H9 (cell line): ENCODE results near the gene EFCAB5. TPM values are rescaled to one million over a fixed set of nuclear protein-coding genes. Genes with fewer than 3 reads are reported as not detected.
A peak's percentile ranks its signal among the peaks of the same experiment; 100 is the strongest.
"Not testable (repeated sequence)": the region's sequence is repeated elsewhere in the genome, so short reads cannot be mapped to it uniquely, and the experiment has no call there.

Experiments
- DNase-seq: peaks from one replicate; pipeline ENCODE4 v3.0.0-alpha.2; 2017
- H2AFZ ChIP-seq: one replicate; pipeline ENCODE4 v1.6.1; 2013; ENCODE audit warnings: mild to moderate bottlenecking, low read length, control low read depth, moderate library complexity
- H2AK5ac ChIP-seq: 2 replicates; pipeline ENCODE4 v1.6.1; 2013; ENCODE audit warnings: low read length, control low read depth, mixed read lengths; ENCODE audit not compliant: insufficient read length
- H2BK120ac ChIP-seq: one replicate; pipeline ENCODE4 v1.6.1; 2013; ENCODE audit warnings: low read depth, mild to moderate bottlenecking, low read length, control low read depth, inconsistent platforms; ENCODE audit not compliant: poor library complexity, severe bottlenecking
- H2BK12ac ChIP-seq: 2 replicates; pipeline ENCODE4 v1.6.1; 2013; ENCODE audit warnings: low read length, control low read depth, mixed read lengths, low read depth; ENCODE audit not compliant: insufficient read length
- H2BK15ac ChIP-seq: 2 replicates; pipeline ENCODE4 v1.6.1; 2013; ENCODE audit warnings: low read depth, low read length, control low read depth
- H2BK20ac ChIP-seq: one replicate; pipeline ENCODE4 v1.6.1; 2013; ENCODE audit warnings: low read depth, mild to moderate bottlenecking, low read length, control low read depth, inconsistent platforms; ENCODE audit not compliant: poor library complexity, severe bottlenecking
- H2BK5ac ChIP-seq: 2 replicates; pipeline ENCODE4 v1.6.1; 2013; ENCODE audit warnings: low read length, control low read depth, mixed read lengths; ENCODE audit not compliant: insufficient read length
- H3K14ac ChIP-seq: 2 replicates; pipeline ENCODE4 v1.6.1; 2013; ENCODE audit warnings: low read length, control low read depth; ENCODE audit not compliant: insufficient read depth
- H3K18ac ChIP-seq: 2 replicates; pipeline ENCODE4 v1.6.1; 2013; ENCODE audit warnings: low read depth, mild to moderate bottlenecking, mixed read lengths, low read length, control low read depth; ENCODE audit not compliant: insufficient read length
- H3K23ac ChIP-seq: 2 replicates; pipeline ENCODE4 v1.6.1; 2013; ENCODE audit warnings: low read length, control low read depth, mixed read lengths, low read depth; ENCODE audit not compliant: insufficient read length
- H3K23me2 ChIP-seq: 2 replicates; pipeline ENCODE4 v1.6.1; 2013; ENCODE audit warnings: low read depth, mild to moderate bottlenecking, mixed read lengths, low read length, control low read depth; ENCODE audit not compliant: insufficient read length, poor library complexity, severe bottlenecking
- H3K27ac ChIP-seq: 2 replicates; pipeline ENCODE4 v1.5.1; 2013; ENCODE audit warnings: low read length, control low read depth, mixed read lengths, low read depth; ENCODE audit not compliant: insufficient read length
- H3K27me3 ChIP-seq: 2 replicates; pipeline ENCODE4 v1.6.1; 2013; ENCODE audit warnings: low read length, control low read depth, inconsistent platforms; ENCODE audit not compliant: insufficient read depth
- H3K4ac ChIP-seq: 2 replicates; pipeline ENCODE4 v1.6.1; 2013; ENCODE audit warnings: low read depth, mild to moderate bottlenecking, control low read depth, inconsistent platforms, low read length, moderate library complexity
- H3K4me1 ChIP-seq: 2 replicates; pipeline ENCODE4 v1.6.1; 2013; ENCODE audit warnings: low read length, control low read depth, inconsistent platforms; ENCODE audit not compliant: insufficient read depth
- H3K4me2 ChIP-seq: 2 replicates; pipeline ENCODE4 v1.6.1; 2013; ENCODE audit warnings: low read length, control low read depth, mixed read lengths; ENCODE audit not compliant: insufficient read length, insufficient read depth
- H3K56ac ChIP-seq: 2 replicates; pipeline ENCODE4 v1.6.1; 2013; ENCODE audit warnings: low read depth, mild to moderate bottlenecking, mixed read lengths, low read length, control low read depth; ENCODE audit not compliant: insufficient read length
- H3K79me1 ChIP-seq: 2 replicates; pipeline ENCODE4 v1.6.1; 2013; ENCODE audit warnings: low read depth, mild to moderate bottlenecking, moderate library complexity, low read length, control low read depth, inconsistent platforms; ENCODE audit not compliant: insufficient read depth, poor library complexity, severe bottlenecking
- H3K79me2 ChIP-seq: 2 replicates; pipeline ENCODE4 v1.6.1; 2013; ENCODE audit warnings: low read length, control low read depth, inconsistent platforms; ENCODE audit not compliant: insufficient read depth
- H3K9ac ChIP-seq: 2 replicates; pipeline ENCODE4 v1.6.1; 2013; ENCODE audit warnings: low read length, control low read depth, mixed read lengths; ENCODE audit not compliant: insufficient read length; ENCODE audit errors: extremely low read depth
- H3K9me3 ChIP-seq: one replicate; pipeline ENCODE4 v1.6.1; 2013; ENCODE audit warnings: low read depth, low read length, inconsistent platforms; ENCODE audit not compliant: control insufficient read depth
- H3T11ph ChIP-seq: one replicate; pipeline ENCODE4 v1.6.1; 2013; ENCODE audit warnings: mild to moderate bottlenecking, low read length, control low read depth, inconsistent platforms
- H4K20me1 ChIP-seq: one replicate; pipeline ENCODE4 v1.6.1; 2013; ENCODE audit not compliant: control insufficient read depth, insufficient read length, insufficient read depth
- H4K5ac ChIP-seq: 2 replicates; pipeline ENCODE4 v1.6.1; 2013; ENCODE audit warnings: low read depth, mild to moderate bottlenecking, mixed read lengths, low read length, control low read depth; ENCODE audit not compliant: insufficient read length
- H4K8ac ChIP-seq: replicated peaks from 2 replicates; pipeline ENCODE4 v1.6.1; 2013; ENCODE audit warnings: low read length, control low read depth, mixed read lengths, low read depth; ENCODE audit not compliant: insufficient read length
- H4K91ac ChIP-seq: 2 replicates; pipeline ENCODE4 v1.6.1; 2013; ENCODE audit warnings: low read depth, mild to moderate bottlenecking, moderate library complexity, mixed read lengths, low read length, control low read depth; ENCODE audit not compliant: insufficient read length
- H3K27ac Mint-ChIP-seq, 3 experiments: 2 replicates in 2 of 3; 3 replicates in 1 of 3; pipeline ENCODE4 v1.8.0; 2020 to 2021; ENCODE audit warnings: mixed read lengths in 3 of 3, mild to moderate bottlenecking in 1 of 3, moderate library complexity in 1 of 3
- H3K27me3 Mint-ChIP-seq: 2 replicates; pipeline ENCODE4 v1.8.0; 2021; ENCODE audit warnings: low read depth, mild to moderate bottlenecking, moderate library complexity, mixed read lengths
- H3K36me3 Mint-ChIP-seq, 3 experiments: 2 replicates in 2 of 3; 3 replicates in 1 of 3; pipeline ENCODE4 v1.8.0; 2020 to 2021; ENCODE audit warnings: low read depth in 3 of 3, mixed read lengths in 3 of 3; ENCODE audit not compliant: insufficient read depth in 1 of 3
- H3K4me1 Mint-ChIP-seq, 2 experiments: 2 replicates each; pipeline ENCODE4 v1.8.0; 2020; ENCODE audit warnings: mixed read lengths in 2 of 2
- H3K4me3 Mint-ChIP-seq, 2 experiments: 2 replicates in 1 of 2; 3 replicates in 1 of 2; pipeline ENCODE4 v1.8.0; 2020 to 2021; ENCODE audit warnings: mild to moderate bottlenecking in 2 of 2, mixed read lengths in 2 of 2, moderate library complexity in 1 of 2
- H3K9me3 Mint-ChIP-seq, 2 experiments: 2 replicates in 1 of 2; 3 replicates in 1 of 2; pipeline ENCODE4 v1.8.0; 2020; ENCODE audit warnings: mild to moderate bottlenecking in 2 of 2, mixed read lengths in 2 of 2, moderate library complexity in 1 of 2
- CTCF ChIP-seq: fragments of 200-600 bp; sonication (generic); conservative IDR thresholded peaks from 3 replicates; pipeline ENCODE4 v1.8.0; 2021; ENCODE audit warnings: antibody characterized with exemption, mild to moderate bottlenecking
- WGBS: extraction: QIAGEN DNeasy Blood & Tissue Kit; methylation state at CpG from one replicate; pipeline ENCODE4 v1.1.7; 2013; ENCODE audit warnings: missing lambda C conversion rate, low lambda C conversion rate, mixed read lengths; ENCODE audit not compliant: insufficient read length; ENCODE audit errors: extremely low coverage; 5-methylcytosine and 5-hydroxymethylcytosine counted together
- total RNA-seq: library from RNA; stranded (reverse); gene quantifications from 2 replicates; pipeline ENCODE4 v1.2.1, GENCODE V29; 2021

Gene EFCAB5
- total RNA-seq, 1 experiment from 2014 or later: not detected

GRCh38 chr17:29956225-29956624 lies 14.8 kb downstream of the EFCAB5 start:
- H3K79me1 ChIP-seq: no peaks in the 10 kb centered on the region
- H3K79me2 ChIP-seq: no peaks in the 10 kb centered on the region
- H3K23me2 ChIP-seq: no peaks in the 10 kb centered on the region
- H3K27me3 Mint-ChIP-seq: peaks cover 2% of the 10 kb centered on the region; the same call in 1 of the 2 replicates
- no peak overlapping the region for H2BK5ac ChIP-seq
- no peak overlapping the region for H3K4me2 ChIP-seq
- H3K4ac ChIP-seq: no peak overlapping the region
- H3K27ac Mint-ChIP-seq: no peak overlapping the region
- H3K4me1 Mint-ChIP-seq: peaks cover 5 to 8% of the 10 kb centered on the region in 2 experiments; a peak in 3 of 4 replicates
- DNase-seq: no peak
- peaks cover 24 to 32% of the 10 kb centered on the region in 2 experiments for H3K9me3 Mint-ChIP-seq
- no peaks in the 10 kb centered on the region for H3K9me3 ChIP-seq
- no peak overlapping the region for H2BK12ac ChIP-seq
- no peak overlapping the region for H3K56ac ChIP-seq
- H4K20me1 ChIP-seq: no peaks in the 10 kb centered on the region
- no peak overlapping the region for H2AFZ ChIP-seq
- H4K91ac ChIP-seq: no peak overlapping the region
- no peaks in the 10 kb centered on the region for H3K4me1 ChIP-seq
- H3K18ac ChIP-seq: no peak overlapping the region
- no peak overlapping the region for H2BK120ac ChIP-seq
- H3T11ph ChIP-seq: no peak overlapping the region
- H3K27me3 ChIP-seq: no peaks in the 10 kb centered on the region
- no peak overlapping the region for H2BK20ac ChIP-seq
- no peak overlapping the region for H2BK15ac ChIP-seq
- no peak overlapping the region for H4K5ac ChIP-seq
- no peak for TF ChIP-seq CTCF
- H3K14ac ChIP-seq: no peak overlapping the region
- no peak overlapping the region for H3K9ac ChIP-seq
- H4K8ac ChIP-seq: no peak overlapping the region
- no peak overlapping the region for H3K4me3 Mint-ChIP-seq
- no peak overlapping the region for H2AK5ac ChIP-seq
- H3K23ac ChIP-seq: no peak overlapping the region
- H3K36me3 Mint-ChIP-seq: peaks cover 12 to 14% (median 12%) of the 10 kb centered on the region in 3 experiments
- H3K27ac ChIP-seq: no peak overlapping the region

GRCh38 chr17:29957488-29957887 lies 16.1 kb downstream of the EFCAB5 start:
- WGBS: no CpG with 5 or more reads among the region's 1 CpG
- not testable (repeated sequence) for H3K18ac ChIP-seq

More at GRCh38 chr17:29957488-29957887, 16.1 kb downstream of the EFCAB5 start:
- H2BK120ac ChIP-seq, H4K5ac ChIP-seq, H2AK5ac ChIP-seq, H3K4me1 ChIP-seq, H3K27ac ChIP-seq, H3K56ac ChIP-seq, H3K79me2 ChIP-seq, DNase-seq, H2BK5ac ChIP-seq, H3K9me3 ChIP-seq, H3K14ac ChIP-seq, H4K8ac ChIP-seq, H2AFZ ChIP-seq, H3K9ac ChIP-seq, H2BK12ac ChIP-seq, H3K27me3 ChIP-seq, H3T11ph ChIP-seq, H3K4me2 ChIP-seq, H3K4ac ChIP-seq, H4K20me1 ChIP-seq, H3K4me1 Mint-ChIP-seq, H4K91ac ChIP-seq, H3K79me1 ChIP-seq, H3K23ac ChIP-seq, H3K4me3 Mint-ChIP-seq, H3K23me2 ChIP-seq, H2BK15ac ChIP-seq, H3K27me3 Mint-ChIP-seq, H2BK20ac ChIP-seq: not testable (repeated sequence)
- Mint-ChIP-seq H3K36me3 (peaks cover 12 to 14% (median 12%) of the 10 kb centered on the region in 3 experiments), H3K27ac (peak overlapping the region in 1 of 3 experiments; percentile 22; a peak in 1 of 7 replicates), H3K9me3 (peaks cover 24 to 32% of the 10 kb centered on the region in 2 experiments)
